K562 (cell line): Measurements from ENCODE around the gene CDHR2. TPM values are rescaled to one million over a fixed set of nuclear protein-coding genes. Genes with fewer than 3 reads are reported as not detected.
A peak's percentile ranks its signal among the peaks of the same experiment; 100 is the strongest.

Experiments
- BCOR ChIP-seq: fragments of 450-650 bp; IDR thresholded peaks from 2 replicates; pipeline ENCODE4 v1.6.1; 2016
- CBFB ChIP-seq: sonication (generic); formaldehyde crosslinking; IDR thresholded peaks from 2 replicates; pipeline ENCODE4 v1.4.0; 2020; ENCODE audit warnings: mild to moderate bottlenecking, missing genetic modification reagents
- ESRRB ChIP-seq: fragments of 250-450 bp; sonication (Bioruptor Pico); IDR thresholded peaks from 2 replicates; pipeline ENCODE4 v1.5.0; 2020; ENCODE audit warnings: mild to moderate bottlenecking, moderate library complexity, borderline replicate concordance
- FOXK1 ChIP-seq: sonication (generic); formaldehyde crosslinking; IDR thresholded peaks from 2 replicates; pipeline ENCODE4 v1.8.0; 2022; ENCODE audit warnings: missing genetic modification reagents, mild to moderate bottlenecking, borderline replicate concordance
- HDAC2 ChIP-seq: fragments of 450-650 bp; IDR thresholded peaks from 2 replicates; pipeline ENCODE4 v1.6.1; 2016; ENCODE audit warnings: mild to moderate bottlenecking
- IFI16 ChIP-seq: fragments of 250-450 bp; sonication (Bioruptor Pico); IDR thresholded peaks from 2 replicates; pipeline ENCODE4 v2.1.2; 2022; ENCODE audit warnings: mild to moderate bottlenecking, inconsistent platforms
- KAT2B ChIP-seq: IDR thresholded peaks from one replicate; pipeline ENCODE4 v1.6.1; 2012; ENCODE audit warnings: low read depth, mild to moderate bottlenecking, control low read depth, inconsistent platforms, low read length, moderate library complexity
- NELFE ChIP-seq: IDR thresholded peaks from 2 replicates; pipeline ENCODE4 v1.6.1; 2011; ENCODE audit warnings: mild to moderate bottlenecking; ENCODE audit not compliant: insufficient read depth, insufficient read length
- NFATC3 ChIP-seq: fragments of 450-650 bp; IDR thresholded peaks from 2 replicates; pipeline ENCODE4 v1.6.1; 2017; ENCODE audit warnings: mild to moderate bottlenecking
- NRF1 ChIP-seq, 2 experiments: fragments of 450-650 bp; IDR thresholded peaks in 1 of 2; conservative IDR thresholded peaks in 1 of 2; 2 replicates each; pipeline ENCODE4 v1.6.1; 2014; ENCODE audit warnings: mild to moderate bottlenecking in 2 of 2
- SRSF9 ChIP-seq: fragments of 200-400 bp; formaldehyde crosslinking; IDR thresholded peaks from 2 replicates; pipeline ENCODE4 v1.6.1; 2017; ENCODE audit warnings: low read depth, low read length, borderline replicate concordance
- TRIM28 ChIP-seq: fragments of 450-650 bp; IDR thresholded peaks from 2 replicates; pipeline ENCODE4 v1.6.1; 2017
- ZBED1 ChIP-seq: IDR thresholded peaks from 2 replicates; pipeline ENCODE4 v1.6.1; 2014
- ZNF354B ChIP-seq: fragments of 250-450 bp; sonication (Bioruptor Pico); IDR thresholded peaks from 2 replicates; pipeline ENCODE4 v1.4.0; 2020
- ZNF561 ChIP-seq: fragments of 450-650 bp; formaldehyde crosslinking; conservative IDR thresholded peaks from 2 replicates; pipeline ENCODE4 v1.4.0; 2020; ENCODE audit warnings: mild to moderate bottlenecking, moderate library complexity
- polyA plus RNA-seq, 8 experiments: library from polyadenylated mRNA; depleted of rRNA in 4 of 8; stranded (reverse) in 5 of 8; unstranded in 3 of 8; fragments of >200 nt; fragmentation: Nextera tagmentation in 2 of 8; fragmentation: Illumina TruSeq in 1 of 8; extraction: Ambion mirVana in 2 of 8; extraction: Trizol in 1 of 8; gene quantifications; 2 replicates each; pipeline versions ENCODE4 v1.2.1 to v1.2.3, GENCODE V29; 2011 to 2014; ENCODE audit warnings: inconsistent platforms in 1 of 8, missing spikeins in 1 of 8
- total RNA-seq, 7 experiments: library from RNA; depleted of rRNA in 6 of 7; stranded (reverse); fragments of >200 nt in 6 of 7; fragmentation: Illumina TruSeq in 2 of 7; extraction: Trizol in 2 of 7; gene quantifications; 2 replicates each; pipeline versions ENCODE4 v1.2.1 to v1.2.3, GENCODE V29; 2011 to 2021; ENCODE audit warnings: low replicate concordance in 1 of 7
- TF ChIP-seq, protein P1 (sequence below): fragments of 450-650 bp; formaldehyde crosslinking; IDR thresholded peaks from 2 replicates; pipeline ENCODE4 v1.4.0; 2022; ENCODE audit warnings: mild to moderate bottlenecking, moderate library complexity
- TF ChIP-seq, protein P2 (sequence below): sonication (generic); formaldehyde crosslinking; IDR thresholded peaks from 2 replicates; pipeline ENCODE4 v1.8.0; 2022; ENCODE audit warnings: missing genetic modification reagents, mild to moderate bottlenecking, moderate library complexity, borderline replicate concordance
- TF ChIP-seq, protein P3 (sequence below): sonication (generic); formaldehyde crosslinking; IDR thresholded peaks from 2 replicates; pipeline ENCODE4 v1.8.1; 2023; ENCODE audit warnings: mild to moderate bottlenecking, missing genetic modification reagents, moderate library complexity
- TF ChIP-seq, protein P4 (sequence below): fragments of 450-650 bp; IDR thresholded peaks from 2 replicates; pipeline ENCODE4 v1.6.1; 2016; ENCODE audit warnings: borderline replicate concordance
- TF ChIP-seq, protein P5 (sequence below): fragments of 450-650 bp; IDR thresholded peaks from 2 replicates; pipeline ENCODE4 v1.6.1; 2017; ENCODE audit warnings: mild to moderate bottlenecking, moderate library complexity
- TF ChIP-seq, protein P6 (sequence below): fragments of 450-650 bp; IDR thresholded peaks from 2 replicates; pipeline ENCODE4 v1.7.0; 2016; ENCODE audit warnings: borderline replicate concordance

Gene CDHR2
- total and polyA plus RNA-seq, 9 of the 15 experiments (the other 6 are each of a cell fraction or from before 2014, with no cell fraction given): 0.01 to 0.62 (median 0.09) TPM; not detected in 2

DNA sequence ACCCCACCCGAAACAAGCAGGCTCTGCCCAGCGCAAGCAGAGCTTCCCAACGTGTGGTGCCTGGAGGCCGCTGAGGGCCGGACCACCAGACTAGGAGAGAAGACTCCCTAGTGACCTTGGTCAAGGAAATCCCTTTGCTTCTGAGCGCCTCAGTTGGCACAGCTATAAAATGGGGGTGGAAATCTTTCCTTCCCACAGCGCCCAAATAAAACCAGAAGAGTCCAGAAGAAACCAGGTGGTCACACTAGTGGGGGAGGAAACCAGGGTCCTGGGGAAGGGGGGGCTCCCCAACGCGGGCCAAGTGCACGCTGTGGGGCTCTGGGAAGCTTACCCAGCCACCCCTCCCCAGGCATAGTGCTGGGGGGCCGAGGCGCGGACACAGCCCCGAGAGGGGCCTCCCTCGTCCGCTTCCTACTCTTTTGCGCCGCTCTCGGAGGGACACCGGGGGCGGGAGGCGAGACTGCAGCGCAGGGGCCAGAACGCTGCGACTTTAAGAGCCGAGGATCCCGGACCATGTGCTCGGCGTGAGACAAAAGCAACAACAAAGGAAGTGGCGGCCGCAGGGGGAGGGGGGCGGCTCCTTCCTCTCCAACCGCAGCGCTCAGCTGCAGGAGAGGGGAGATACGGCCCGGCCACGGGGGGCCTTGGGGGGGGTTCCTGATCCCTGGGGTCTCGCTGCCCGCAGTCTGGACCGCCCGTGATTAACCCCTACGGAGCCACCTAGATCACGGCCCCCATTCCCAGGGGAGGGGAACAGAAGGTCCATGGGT lies 12.8 kb upstream of the CDHR2 start (continued):
- TF ChIP-seq FOXK1 (CRISPR knock-in tag) (peak; percentile 27; the same call in 1 of the 2 replicates), KAT2B (no peak), SRSF9 (no peak), CBFB (CRISPR knock-in tag) (no peak), NRF1 (conservative IDR thresholded peaks at IDR 0.05 in 1 of 2, IDR thresholded peaks at IDR 0.05 in 1 of 2) (no peak), NFATC3 (no peak), BCOR (peak; percentile 25; the same call in 1 of the 2 replicates), HDAC2 (no peak), NELFE (no peak), ESRRB (CRISPR knock-in tag) (no peak), IFI16 (no peak), TRIM28 (no peak), ZNF354B (CRISPR knock-in tag) (no peak), ZBED1 (0 out of 2 replicates have a peak, but pooled peaks have one; percentile 41), ZNF561 (CRISPR knock-in tag) (no peak)
- TF ChIP-seq, protein P1, sequence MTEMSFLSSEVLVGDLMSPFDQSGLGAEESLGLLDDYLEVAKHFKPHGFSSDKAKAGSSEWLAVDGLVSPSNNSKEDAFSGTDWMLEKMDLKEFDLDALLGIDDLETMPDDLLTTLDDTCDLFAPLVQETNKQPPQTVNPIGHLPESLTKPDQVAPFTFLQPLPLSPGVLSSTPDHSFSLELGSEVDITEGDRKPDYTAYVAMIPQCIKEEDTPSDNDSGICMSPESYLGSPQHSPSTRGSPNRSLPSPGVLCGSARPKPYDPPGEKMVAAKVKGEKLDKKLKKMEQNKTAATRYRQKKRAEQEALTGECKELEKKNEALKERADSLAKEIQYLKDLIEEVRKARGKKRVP: no peak
- TF ChIP-seq, protein P2, sequence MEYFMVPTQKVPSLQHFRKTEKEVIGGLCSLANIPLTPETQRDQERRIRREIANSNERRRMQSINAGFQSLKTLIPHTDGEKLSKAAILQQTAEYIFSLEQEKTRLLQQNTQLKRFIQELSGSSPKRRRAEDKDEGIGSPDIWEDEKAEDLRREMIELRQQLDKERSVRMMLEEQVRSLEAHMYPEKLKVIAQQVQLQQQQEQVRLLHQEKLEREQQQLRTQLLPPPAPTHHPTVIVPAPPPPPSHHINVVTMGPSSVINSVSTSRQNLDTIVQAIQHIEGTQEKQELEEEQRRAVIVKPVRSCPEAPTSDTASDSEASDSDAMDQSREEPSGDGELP (CRISPR knock-in tag): peak; percentile 86
- TF ChIP-seq, protein P3, sequence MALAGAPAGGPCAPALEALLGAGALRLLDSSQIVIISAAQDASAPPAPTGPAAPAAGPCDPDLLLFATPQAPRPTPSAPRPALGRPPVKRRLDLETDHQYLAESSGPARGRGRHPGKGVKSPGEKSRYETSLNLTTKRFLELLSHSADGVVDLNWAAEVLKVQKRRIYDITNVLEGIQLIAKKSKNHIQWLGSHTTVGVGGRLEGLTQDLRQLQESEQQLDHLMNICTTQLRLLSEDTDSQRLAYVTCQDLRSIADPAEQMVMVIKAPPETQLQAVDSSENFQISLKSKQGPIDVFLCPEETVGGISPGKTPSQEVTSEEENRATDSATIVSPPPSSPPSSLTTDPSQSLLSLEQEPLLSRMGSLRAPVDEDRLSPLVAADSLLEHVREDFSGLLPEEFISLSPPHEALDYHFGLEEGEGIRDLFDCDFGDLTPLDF (CRISPR knock-in tag): no peak
- TF ChIP-seq, protein P4, sequence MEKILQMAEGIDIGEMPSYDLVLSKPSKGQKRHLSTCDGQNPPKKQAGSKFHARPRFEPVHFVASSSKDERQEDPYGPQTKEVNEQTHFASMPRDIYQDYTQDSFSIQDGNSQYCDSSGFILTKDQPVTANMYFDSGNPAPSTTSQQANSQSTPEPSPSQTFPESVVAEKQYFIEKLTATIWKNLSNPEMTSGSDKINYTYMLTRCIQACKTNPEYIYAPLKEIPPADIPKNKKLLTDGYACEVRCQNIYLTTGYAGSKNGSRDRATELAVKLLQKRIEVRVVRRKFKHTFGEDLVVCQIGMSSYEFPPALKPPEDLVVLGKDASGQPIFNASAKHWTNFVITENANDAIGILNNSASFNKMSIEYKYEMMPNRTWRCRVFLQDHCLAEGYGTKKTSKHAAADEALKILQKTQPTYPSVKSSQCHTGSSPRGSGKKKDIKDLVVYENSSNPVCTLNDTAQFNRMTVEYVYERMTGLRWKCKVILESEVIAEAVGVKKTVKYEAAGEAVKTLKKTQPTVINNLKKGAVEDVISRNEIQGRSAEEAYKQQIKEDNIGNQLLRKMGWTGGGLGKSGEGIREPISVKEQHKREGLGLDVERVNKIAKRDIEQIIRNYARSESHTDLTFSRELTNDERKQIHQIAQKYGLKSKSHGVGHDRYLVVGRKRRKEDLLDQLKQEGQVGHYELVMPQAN: peak; percentile 90
- TF ChIP-seq, protein P5, sequence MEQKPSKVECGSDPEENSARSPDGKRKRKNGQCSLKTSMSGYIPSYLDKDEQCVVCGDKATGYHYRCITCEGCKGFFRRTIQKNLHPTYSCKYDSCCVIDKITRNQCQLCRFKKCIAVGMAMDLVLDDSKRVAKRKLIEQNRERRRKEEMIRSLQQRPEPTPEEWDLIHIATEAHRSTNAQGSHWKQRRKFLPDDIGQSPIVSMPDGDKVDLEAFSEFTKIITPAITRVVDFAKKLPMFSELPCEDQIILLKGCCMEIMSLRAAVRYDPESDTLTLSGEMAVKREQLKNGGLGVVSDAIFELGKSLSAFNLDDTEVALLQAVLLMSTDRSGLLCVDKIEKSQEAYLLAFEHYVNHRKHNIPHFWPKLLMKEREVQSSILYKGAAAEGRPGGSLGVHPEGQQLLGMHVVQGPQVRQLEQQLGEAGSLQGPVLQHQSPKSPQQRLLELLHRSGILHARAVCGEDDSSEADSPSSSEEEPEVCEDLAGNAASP: no peak
- TF ChIP-seq, protein P6, sequence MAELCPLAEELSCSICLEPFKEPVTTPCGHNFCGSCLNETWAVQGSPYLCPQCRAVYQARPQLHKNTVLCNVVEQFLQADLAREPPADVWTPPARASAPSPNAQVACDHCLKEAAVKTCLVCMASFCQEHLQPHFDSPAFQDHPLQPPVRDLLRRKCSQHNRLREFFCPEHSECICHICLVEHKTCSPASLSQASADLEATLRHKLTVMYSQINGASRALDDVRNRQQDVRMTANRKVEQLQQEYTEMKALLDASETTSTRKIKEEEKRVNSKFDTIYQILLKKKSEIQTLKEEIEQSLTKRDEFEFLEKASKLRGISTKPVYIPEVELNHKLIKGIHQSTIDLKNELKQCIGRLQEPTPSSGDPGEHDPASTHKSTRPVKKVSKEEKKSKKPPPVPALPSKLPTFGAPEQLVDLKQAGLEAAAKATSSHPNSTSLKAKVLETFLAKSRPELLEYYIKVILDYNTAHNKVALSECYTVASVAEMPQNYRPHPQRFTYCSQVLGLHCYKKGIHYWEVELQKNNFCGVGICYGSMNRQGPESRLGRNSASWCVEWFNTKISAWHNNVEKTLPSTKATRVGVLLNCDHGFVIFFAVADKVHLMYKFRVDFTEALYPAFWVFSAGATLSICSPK: no peak
